Retinal pigment epithelial cell (primary cell): ENCODE data around the gene NMNAT2.

Experiments
- DNase-seq: peaks from one replicate; pipeline ENCODE4 v3.0.0-alpha.2; 2010; ENCODE audit warnings: low read depth
- H3K4me3 ChIP-seq: 2 replicates; pipeline ENCODE4 v1.5.1; 2011; ENCODE audit warnings: mild to moderate bottlenecking, low read length, control low read depth, moderate library complexity
- TF ChIP-seq, protein P1 (sequence below): conservative IDR thresholded peaks from 2 replicates; pipeline ENCODE4 v1.5.1; 2011; ENCODE audit warnings: low read depth, low read length, control low read depth, inconsistent platforms

The NMNAT2 gene

GRCh38 chr1:183419399-183419798 lies 1.2 kb upstream of the NMNAT2 start:
- TF ChIP-seq, protein P1, sequence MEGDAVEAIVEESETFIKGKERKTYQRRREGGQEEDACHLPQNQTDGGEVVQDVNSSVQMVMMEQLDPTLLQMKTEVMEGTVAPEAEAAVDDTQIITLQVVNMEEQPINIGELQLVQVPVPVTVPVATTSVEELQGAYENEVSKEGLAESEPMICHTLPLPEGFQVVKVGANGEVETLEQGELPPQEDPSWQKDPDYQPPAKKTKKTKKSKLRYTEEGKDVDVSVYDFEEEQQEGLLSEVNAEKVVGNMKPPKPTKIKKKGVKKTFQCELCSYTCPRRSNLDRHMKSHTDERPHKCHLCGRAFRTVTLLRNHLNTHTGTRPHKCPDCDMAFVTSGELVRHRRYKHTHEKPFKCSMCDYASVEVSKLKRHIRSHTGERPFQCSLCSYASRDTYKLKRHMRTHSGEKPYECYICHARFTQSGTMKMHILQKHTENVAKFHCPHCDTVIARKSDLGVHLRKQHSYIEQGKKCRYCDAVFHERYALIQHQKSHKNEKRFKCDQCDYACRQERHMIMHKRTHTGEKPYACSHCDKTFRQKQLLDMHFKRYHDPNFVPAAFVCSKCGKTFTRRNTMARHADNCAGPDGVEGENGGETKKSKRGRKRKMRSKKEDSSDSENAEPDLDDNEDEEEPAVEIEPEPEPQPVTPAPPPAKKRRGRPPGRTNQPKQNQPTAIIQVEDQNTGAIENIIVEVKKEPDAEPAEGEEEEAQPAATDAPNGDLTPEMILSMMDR, result no peak
- no peak for DNase-seq
- H3K4me3 ChIP-seq, result no peak overlapping the region

- TF ChIP-seq, protein P1, result no peak
- no peak overlapping the region for H3K4me3 ChIP-seq
- DNase-seq, result no peak
These were observed 516 bp upstream of the NMNAT2 start for GRCh38 chr1:183418696-183419095.

DNA sequence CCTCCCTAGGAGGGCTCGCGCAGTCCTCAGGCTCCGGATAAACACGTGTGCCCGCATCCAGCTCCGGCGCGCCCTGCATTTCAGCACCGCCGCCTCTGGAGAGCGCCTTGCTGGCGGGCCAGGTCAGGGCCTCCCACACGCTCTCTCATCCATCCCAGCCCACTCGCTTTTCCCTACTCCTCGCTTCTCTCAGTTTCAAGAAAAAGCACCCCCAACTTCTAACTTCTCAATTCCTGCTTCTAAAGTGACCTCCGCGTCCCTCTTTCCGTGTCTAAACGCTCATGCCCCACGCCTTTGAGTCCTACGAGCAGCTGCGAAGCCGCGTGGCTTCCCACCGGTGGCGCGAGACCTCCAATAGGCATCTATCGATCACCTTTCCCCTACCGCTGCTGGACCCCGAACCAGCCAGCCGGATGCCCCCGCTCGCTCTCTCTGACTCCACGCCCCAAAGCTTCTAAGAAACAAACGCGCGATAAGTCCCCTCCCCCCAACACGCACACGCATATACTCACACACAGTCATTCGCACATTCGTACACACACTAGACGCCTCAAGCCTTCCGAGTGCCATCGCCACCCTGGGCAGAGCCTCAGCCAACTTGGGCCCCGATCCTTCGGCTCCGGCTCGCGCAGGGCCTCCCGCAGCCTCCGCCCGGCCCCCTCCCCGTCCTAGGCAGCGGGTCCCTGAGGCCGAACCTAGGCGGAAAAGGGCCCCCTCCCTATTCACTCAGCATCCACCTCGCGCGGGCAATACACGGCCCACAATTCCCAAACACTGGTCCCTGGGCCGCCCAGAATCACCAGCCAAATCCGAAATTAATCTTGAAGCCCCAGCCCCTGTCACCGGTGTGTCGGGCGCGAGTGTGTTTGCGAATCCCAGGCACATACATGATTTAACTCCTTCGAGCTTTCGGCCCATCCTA lies 1.1 kb downstream of the NMNAT2 start:
- DNase-seq, result peak; percentile 18
- peak overlapping the region; percentile 42 for H3K4me3 ChIP-seq
- TF ChIP-seq, protein P1, result no peak

- no peak overlapping the region for H3K4me3 ChIP-seq
- TF ChIP-seq, protein P1, result no peak
- no peak for DNase-seq
These were observed 3.8 kb downstream of the NMNAT2 start for GRCh38 chr1:183414365-183414764.

- no peak overlapping the region for H3K4me3 ChIP-seq
- DNase-seq, result no peak
- TF ChIP-seq, protein P1, result no peak
These were observed 7.1 kb downstream of the NMNAT2 start for GRCh38 chr1:183411091-183411490.

GRCh38 chr1:183407961-183408360 lies 10.2 kb downstream of the NMNAT2 start:
- DNase-seq, result no peak
- TF ChIP-seq, protein P1, result no peak
- no peak overlapping the region for H3K4me3 ChIP-seq

DNA sequence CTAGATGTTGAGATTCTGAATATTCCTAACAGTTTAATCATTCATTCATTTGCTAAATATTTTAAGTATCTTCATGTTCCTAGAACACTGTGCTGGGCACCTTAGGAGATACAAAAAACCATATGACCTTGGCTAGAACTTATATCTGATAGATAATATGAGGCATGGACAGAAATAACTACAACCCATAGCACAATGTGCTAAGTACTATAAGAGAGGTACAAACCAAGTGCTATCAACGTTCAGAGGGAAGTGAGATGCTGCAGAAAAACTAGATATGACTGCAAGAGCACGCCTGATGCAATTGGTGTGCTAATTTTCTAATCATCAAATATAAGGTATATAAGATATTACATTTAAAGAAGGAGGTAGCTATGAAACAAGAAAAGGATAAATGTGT lies 10.7 kb downstream of the NMNAT2 start:
- DNase-seq, result no peak
- no peak overlapping the region for H3K4me3 ChIP-seq
- TF ChIP-seq, protein P1, result no peak
